ENCODE data around the gene NACC2. TPM values are rescaled to one million over a fixed set of nuclear protein-coding genes. Genes with fewer than 3 reads are reported as not detected.
A peak's percentile ranks its signal among the peaks of the same experiment; 100 is the strongest.

NACC2 gene
- total RNA-seq, 2 donors from 2014 or later = 69.2 to 79.7 TPM

DNA sequence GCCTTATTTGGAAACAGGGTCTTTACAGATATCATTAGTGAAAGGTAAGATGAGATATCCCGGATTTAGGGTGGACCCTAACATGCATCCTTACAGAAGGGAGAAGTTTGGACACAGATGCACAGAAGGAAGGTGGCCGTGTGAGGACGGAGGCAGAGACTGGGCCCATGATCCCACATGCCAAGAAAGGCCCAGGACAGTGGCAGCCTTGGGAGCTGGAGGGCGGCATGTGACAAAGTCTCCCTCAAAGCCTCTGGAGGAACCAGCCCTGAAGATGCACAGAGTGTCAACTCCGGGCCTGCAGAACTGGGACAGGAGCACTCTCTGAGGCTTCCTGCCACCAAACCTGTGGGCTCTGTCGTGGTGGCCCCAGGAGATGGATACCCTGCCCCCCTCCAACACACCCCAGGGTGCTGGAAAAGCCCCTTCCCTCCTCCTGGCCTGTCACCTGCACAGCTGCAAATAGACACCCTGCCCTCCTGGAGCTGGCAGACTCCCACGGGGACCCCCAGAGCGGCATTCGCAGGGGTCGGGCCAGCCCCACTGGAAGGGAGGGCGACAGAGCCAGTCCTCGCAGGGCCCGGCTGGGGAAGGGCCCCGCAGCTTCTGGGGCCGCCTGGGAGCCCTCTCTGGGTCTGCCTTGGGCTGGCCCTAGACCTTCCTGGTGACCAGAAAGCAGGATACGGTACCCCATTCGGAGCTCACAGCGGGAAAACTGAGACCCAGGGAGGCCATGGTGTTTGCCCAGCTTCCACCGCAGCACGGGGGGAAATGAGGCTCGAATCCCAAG, 7.9 kb downstream of the NACC2 start:
- TF ChIP-seq, protein P1, sequence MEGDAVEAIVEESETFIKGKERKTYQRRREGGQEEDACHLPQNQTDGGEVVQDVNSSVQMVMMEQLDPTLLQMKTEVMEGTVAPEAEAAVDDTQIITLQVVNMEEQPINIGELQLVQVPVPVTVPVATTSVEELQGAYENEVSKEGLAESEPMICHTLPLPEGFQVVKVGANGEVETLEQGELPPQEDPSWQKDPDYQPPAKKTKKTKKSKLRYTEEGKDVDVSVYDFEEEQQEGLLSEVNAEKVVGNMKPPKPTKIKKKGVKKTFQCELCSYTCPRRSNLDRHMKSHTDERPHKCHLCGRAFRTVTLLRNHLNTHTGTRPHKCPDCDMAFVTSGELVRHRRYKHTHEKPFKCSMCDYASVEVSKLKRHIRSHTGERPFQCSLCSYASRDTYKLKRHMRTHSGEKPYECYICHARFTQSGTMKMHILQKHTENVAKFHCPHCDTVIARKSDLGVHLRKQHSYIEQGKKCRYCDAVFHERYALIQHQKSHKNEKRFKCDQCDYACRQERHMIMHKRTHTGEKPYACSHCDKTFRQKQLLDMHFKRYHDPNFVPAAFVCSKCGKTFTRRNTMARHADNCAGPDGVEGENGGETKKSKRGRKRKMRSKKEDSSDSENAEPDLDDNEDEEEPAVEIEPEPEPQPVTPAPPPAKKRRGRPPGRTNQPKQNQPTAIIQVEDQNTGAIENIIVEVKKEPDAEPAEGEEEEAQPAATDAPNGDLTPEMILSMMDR (IDR thresholded peaks at IDR 0.05) = no peak
- no peak for ATAC-seq (ENCODE audit: insufficient number of reproducible peaks, low FRiP score, low read depth)
- H3K27ac ChIP-seq = peak overlapping the region; percentile 73 to 94
- H3K9me3 ChIP-seq = no peaks in the 10 kb centered on the region
- H3K4me1 ChIP-seq (ENCODE audit: control insufficient read depth in 1 of 2, low read depth in 2 of 2) = peaks cover 54 to 84% of the 10 kb centered on the region in 2 donors
- no peak for DNase-seq (ENCODE audit: low spot score)
- H3K4me3 ChIP-seq = peak overlapping the region; percentile 54
- H3K36me3 ChIP-seq = peaks cover 4% of the 10 kb centered on the region
- H3K27me3 ChIP-seq (replicated peaks; ENCODE audit: insufficient read depth) = no peaks in the 10 kb centered on the region

DNA sequence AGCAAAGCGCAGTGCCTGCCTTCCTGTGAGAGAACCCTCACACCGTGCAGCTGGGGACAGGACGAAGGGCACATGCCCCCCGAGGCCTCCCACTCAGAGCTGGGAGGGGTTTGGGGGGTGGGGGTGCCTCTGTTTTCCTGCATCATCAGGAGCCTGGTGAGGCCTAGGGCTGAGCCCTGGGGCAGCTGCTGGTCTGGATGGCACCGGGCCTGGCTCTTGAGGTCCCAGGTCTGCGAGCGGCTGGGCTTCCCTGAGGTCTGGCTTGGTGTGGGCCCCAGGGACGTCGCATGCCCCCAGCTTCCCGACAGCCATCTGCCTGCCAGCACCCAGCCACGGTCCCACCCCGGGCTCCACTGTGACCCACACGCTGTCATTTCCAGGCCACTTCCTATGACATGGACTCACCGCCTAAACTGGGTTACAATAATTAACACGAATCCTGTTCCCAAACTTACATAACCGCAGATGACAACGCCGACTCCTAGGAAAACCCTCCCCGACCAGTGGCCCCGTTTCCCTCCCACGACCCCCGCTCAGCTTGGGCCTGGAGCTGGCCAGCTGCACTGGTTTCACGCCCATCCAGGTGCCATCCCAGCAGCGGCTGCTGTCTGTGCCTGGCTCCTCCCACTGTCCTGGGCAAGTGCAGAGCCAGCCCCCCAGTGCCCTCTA, 8.7 kb downstream of the NACC2 start:
- peaks cover 4% of the 10 kb centered on the region for H3K36me3 ChIP-seq
- TF ChIP-seq, protein P1 (IDR thresholded peaks at IDR 0.05) = no peak
- peak overlapping the region; percentile 73 to 94 for H3K27ac ChIP-seq
- H3K4me3 ChIP-seq = peak overlapping the region; percentile 54
- ATAC-seq (ENCODE audit: insufficient number of reproducible peaks, low FRiP score, low read depth) (no peak), DNase-seq (ENCODE audit: low spot score) (no peak)
- no peaks in the 10 kb centered on the region for H3K9me3 ChIP-seq
- H3K4me1 ChIP-seq (ENCODE audit: control insufficient read depth in 1 of 2, low read depth in 2 of 2) = peaks cover 46 to 84% of the 10 kb centered on the region in 2 donors
- H3K27me3 ChIP-seq (replicated peaks; ENCODE audit: insufficient read depth) = no peaks in the 10 kb centered on the region

DNA sequence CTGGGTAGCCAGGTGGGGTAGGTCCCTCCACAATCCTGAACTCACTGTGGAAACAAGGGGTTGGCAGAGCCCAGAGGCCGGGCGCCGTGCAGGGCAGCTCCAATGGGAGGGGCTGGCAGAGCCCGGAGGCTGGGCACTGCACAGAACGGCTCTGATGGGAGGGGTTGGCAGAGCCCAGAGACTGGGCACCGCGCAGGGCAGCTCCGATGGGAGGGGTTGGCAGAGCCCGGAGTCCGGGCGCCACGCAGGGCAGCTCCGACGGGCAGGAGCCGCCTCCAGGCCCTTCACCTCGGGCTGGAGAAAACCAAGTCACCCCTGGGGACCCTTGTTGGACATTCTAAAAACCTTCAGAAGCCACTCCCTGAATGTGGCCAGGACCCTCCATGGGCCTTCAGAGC, 9.3 kb downstream of the NACC2 start:
- TF ChIP-seq, protein P1 (IDR thresholded peaks at IDR 0.05) = no peak
- Histone ChIP-seq H3K27me3 (replicated peaks; ENCODE audit: insufficient read depth) (no peaks in the 10 kb centered on the region), H3K4me3 (peak overlapping the region; percentile 54), H3K36me3 (peaks cover 4% of the 10 kb centered on the region), H3K27ac (peak overlapping the region; percentile 73 to 94), H3K9me3 (no peaks in the 10 kb centered on the region), H3K4me1 (ENCODE audit: control insufficient read depth in 1 of 2, low read depth in 2 of 2) (peaks cover 42 to 84% of the 10 kb centered on the region in 2 donors)
- DNase-seq (ENCODE audit: low spot score) = no peak
- ATAC-seq (ENCODE audit: insufficient number of reproducible peaks, low FRiP score, low read depth) = peak; percentile 81

DNA sequence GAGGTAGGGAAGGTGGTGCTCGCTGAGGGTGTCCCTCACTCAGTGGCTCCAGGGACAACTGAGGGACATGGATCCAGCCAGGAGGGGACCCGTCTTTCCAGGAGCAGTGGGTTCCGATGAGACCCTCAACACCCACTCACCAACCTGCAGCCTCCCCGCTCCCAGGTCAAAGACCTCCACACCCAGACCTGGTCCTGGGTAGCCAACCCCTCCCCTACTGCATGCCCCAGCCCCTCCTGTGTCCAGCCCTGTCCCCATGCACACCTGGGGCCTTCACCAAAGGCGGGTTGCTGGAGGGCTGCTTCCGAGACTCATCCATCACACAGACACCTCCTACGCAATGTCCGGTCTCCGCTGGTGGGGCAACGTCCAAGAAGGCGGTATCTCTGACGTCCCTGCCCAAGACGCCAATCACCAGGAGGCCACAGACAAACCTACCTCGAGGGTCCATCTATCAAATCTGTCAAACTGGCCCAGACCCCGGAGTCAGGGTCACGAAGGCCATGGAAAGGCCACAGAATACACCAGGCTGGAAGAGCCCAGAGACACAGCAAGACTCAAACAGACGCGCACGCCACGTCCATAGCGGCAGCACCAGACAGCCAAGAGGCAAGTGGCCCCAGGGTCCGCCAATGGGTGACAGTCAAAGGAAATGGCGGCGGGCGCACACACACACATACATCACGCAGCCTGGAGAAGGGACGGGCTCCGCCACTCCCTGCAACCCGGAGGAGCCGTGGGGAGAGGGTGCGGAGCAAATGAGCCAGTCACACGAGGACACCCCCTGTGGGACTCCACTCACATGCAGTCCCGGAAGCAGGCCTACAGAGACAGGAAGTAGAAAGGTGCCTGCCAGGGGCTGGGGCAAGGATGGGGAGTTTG, 10.8 kb downstream of the NACC2 start:
- Histone ChIP-seq H3K4me1 (ENCODE audit: control insufficient read depth in 1 of 2, low read depth in 2 of 2) (peaks cover 32 to 84% of the 10 kb centered on the region in 2 donors), H3K27ac (no peak overlapping the region)
- DNase-seq (ENCODE audit: low spot score) = no peak

More for the DNA sequence above, 10.8 kb downstream of the NACC2 start:
- peaks cover 4% of the 10 kb centered on the region for H3K36me3 ChIP-seq
- no peaks in the 10 kb centered on the region for H3K27me3 ChIP-seq (replicated peaks; ENCODE audit: insufficient read depth)
- TF ChIP-seq, protein P1 (IDR thresholded peaks at IDR 0.05) = no peak
- no peak overlapping the region for H3K4me3 ChIP-seq
- H3K9me3 ChIP-seq = no peaks in the 10 kb centered on the region
- no peak for ATAC-seq (ENCODE audit: insufficient number of reproducible peaks, low FRiP score, low read depth)

Data from thoracic aorta (tissue), 2 donors.